GM21786 (cell line): ENCODE results near the gene UNC119.

Experiments
- ATAC-seq: cut with Tn5 transposase; IDR thresholded peaks from one replicate; pipeline ENCODE4 v1.9.1; 2021; ENCODE audit not compliant: unreplicated experiment

The UNC119 gene

DNA sequence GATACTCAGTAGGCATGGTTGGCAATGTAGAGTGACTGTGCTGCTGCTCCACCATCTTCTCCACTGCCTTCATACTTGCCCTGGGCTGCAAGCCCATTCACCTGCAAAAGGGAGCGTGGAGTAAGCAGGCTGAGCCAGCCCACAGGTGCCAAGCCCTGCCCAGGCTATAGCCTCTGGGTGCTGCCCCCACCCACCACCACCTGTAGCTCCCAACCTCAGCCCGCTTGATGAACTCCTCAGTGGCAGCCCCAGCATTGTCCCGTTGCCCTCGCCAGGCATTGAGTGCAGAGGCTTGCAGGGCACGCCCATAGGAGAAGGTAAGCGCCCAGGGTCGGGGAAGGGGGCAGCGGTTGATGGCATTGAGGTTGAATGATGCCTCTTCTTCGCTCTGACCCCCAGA lies 21.1 kb upstream of the UNC119 start:
- ATAC-seq: no peak

DNA sequence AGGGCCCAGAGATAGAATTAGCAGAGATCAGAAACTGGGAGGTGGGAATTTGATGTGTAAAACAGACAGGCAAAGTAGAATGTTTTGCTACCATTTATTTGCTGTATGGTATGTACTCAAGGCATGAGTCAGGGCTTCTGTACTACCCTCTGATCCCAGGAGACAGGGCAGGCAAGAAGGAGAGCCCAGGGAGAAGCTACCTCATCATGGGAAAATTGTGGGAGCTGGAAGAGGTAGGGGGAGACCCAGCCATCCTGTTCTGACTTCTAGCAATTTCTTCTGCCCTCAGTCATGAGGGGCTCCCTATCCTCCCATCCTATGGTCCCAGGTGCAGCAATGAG lies 20.6 kb upstream of the UNC119 start:
- ATAC-seq: no peak

DNA sequence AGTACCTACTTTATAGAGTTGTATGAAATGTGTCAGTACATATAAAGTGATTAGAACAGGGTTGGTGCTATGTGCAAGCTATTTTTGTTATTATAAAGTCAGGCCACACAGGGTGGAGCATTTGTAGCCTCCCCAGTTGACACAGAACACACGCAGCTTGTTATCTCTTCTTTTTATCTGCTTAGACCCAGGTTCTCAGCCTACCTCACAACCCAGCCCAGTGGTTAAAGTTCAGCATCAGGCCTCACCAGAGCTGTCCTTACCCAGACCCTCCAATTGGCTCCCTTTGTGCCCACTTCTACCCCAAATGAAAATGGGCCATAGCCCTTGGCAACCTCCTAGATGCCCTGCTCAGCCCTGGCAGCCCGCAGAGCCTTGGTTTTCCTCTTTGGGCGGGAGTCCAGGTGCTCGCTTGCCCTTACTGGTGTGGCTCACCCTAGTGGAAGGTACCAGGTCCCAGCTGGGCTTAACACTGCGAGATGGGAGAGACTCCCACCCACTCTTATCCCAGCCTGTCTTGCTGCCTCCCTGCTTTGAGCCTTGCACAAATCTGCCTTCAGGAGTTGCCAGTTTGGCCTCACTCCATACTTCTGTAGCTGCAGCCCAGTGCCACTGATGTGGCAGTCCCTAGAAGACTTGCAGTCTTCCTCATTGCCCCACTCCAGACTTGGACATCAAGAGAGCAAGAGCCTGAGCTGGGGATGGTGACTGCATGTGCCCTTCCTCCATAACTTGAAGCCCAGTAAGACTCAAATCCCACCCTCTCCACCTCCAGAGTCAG lies 20.0 kb upstream of the UNC119 start:
- ATAC-seq: no peak

DNA sequence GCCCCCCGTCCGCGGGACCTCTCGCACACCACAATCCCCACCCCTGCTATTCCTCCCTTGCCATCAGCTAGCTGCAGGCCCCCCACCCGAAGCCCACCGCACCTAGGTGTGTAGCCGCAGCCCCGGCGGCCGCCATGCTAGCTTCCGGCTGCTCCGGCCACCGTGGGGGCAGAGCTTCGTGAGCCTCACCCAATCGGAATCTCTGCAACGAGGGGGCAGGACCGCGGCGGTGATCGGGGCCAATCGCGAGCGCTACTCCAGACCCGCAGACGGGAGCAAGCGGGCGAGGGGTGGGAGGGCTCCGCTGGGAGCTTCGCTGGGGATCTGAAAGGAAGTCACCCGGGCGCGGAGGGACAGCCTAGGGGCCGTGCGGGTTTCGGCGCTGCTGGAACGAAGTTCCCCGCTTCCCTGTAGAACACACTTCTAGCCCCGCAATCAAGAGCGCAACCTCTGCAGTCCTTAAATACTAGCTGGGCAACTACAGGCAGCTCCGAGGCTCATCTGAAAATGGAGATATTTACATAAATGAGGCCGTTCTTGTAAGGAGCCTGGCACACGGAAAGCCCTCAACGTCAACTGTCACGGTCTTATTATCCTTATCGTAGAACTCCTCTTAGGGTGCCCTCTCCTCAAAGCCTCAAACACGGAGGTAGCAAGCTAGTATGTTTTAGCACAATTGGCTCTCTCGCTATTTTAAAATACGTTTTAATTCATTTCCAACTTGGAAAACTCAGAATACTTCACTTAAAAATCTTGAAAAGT lies 19.1 kb upstream of the UNC119 start, which contains the start of gene PIGS:
PIGS (minus strand) TSS at position 164 of the 762 bp plus-strand sequence; CDS start at position 136, 28 bp downstream.
- ATAC-seq: peak; percentile 84

DNA sequence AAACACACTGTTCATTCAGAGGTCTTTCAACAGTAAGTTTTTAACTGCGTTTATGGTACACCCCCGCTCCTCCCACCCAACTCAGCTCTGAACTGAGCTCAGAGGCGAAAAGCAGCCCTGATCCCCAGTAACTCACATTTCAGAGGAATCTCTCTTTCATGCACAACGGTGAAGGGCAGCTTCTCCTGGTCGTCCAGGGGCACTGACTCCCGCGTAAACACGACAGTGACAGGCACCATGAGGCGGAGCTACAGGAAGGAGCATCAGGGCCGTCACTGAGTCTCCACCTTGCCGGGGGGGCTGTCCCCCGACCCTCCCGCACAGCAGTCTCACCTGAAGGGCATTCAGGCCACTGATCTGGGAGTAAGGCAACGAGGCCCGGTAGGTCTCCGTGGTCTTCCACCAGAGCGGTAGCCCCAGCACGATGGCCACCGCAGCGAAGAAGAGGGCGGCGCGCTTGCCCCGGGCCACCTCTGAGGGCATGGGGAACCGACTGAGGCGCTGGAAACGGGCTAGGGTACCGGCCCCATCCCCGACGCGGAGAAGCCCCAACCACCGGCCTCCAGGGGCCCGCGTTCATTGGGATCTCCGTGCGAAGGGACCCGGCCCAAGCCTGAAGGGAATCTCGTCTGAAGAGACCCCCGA lies 18.4 kb upstream of the UNC119 start:
- ATAC-seq: peak; percentile 5

DNA sequence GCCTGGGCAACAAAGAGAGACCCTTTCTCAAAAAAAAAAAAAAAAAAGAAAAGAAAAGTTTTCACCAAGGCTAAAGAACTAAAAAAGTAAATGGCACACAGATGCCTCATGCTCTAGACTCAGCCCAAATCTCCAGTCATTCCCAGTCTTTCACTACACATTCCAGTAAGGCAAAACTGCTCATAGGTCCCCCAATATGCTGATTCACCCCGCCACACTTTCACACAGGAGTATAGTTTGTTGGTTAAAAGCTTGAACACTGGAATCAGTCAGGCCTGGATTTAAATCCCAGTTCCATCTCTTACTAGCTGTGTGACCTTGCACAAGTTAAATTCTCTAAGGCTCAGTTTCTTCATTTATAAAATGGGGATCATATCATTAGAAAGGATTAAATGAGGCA lies 17.0 kb upstream of the UNC119 start:
- no peak for ATAC-seq

DNA sequence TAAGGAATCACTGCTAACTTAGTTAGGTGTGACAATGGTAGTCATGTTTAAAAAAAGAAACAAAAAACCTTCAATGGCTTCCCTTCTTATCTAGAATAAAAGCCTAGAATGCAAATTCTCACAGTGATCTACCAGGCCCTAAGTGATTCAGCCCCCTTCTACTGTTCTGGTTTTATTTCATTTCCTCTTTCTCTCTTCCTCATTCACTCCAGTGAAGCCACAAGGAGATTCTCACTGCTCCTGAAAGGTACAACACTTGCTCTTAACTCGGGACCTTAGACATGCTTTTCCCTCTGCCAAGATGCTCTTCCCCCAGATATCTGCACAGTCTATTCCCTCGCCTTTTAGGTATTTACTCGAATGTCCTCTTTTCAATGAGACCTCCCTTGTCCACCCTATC lies 15.2 kb upstream of the UNC119 start:
- no peak for ATAC-seq

DNA sequence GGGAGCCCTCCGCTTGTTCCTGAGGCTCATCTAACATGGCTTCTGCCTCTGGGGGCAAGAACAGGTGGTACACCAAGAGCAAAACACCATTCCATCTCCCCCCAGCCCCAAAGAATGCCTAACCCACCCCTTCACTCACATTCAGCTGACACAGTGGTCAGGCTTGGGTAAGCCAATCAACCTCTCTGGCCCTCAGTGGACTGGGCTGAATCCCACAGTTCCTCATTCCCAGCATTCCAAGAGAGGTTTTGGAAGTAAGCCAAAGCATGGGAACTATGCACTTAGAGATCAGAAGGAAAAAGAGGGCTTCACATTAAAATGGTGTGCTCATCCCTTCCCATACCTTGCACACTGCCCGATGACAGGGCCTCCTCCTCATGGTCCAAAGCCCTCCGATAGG lies 11.1 kb upstream of the UNC119 start:
- no peak for ATAC-seq

DNA sequence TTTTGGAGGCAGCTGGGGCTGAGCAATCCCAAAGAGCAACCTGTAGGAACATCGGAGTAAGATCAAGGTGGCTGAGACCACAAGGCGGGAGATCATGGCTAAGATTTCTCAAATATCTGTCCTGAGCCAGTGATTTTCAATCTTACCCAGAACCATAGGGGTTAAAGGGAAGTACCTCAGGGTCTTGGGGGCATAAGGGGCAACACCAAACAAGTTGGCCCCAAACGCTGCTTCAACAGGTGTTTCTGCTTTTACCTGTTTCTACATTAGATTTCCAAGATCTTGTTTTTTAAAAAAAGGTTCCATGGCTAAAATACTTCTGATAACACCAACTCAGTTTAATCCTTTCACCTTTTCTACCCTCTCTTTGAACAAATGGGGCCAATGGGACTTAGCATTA lies 2.6 kb upstream of the UNC119 start:
- ATAC-seq: no peak

DNA sequence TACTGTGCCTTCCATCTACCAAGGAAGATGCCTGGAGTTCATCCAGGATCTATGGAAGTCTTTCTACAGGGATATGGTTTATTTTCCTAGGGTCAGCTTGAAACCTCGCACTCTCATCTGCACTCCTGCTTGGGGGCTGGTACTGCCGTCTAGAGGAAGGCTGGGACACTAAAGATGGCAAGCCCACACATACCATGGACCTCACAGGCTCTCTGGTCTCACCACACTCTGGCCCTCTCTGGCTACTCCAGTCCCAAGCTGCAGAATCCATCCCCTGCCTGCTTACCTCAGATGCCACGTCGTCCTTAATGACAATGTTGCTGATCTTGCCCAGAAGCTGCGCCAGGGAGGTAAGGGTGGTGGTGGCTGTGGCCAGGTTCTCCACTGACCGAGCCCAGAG lies 2.1 kb upstream of the UNC119 start:
- no peak for ATAC-seq

DNA sequence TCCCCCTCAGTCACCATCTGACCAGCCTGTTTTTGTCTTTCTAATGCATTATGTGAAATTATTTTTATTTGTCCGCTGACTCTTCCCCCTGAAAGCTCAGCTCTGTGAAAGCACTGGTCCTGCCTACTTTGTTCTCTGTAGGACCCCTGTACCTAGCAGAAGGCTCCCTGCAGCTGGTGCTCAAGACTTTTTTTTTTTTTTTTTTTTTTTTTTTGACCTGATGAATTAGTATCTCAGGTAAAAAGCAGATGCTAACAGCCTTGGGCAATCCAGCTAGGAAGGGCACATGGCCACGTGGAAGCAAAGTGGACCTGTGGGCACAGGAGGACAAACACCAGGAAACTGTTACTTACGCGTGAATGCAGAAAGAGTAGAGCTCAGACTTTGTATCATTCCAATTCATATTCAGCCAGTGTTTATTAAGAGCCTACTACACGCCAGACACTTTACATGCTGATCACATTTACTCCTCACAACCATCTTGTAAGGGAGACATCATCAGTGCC lies 629 bp upstream of the UNC119 start:
- ATAC-seq: no peak

DNA sequence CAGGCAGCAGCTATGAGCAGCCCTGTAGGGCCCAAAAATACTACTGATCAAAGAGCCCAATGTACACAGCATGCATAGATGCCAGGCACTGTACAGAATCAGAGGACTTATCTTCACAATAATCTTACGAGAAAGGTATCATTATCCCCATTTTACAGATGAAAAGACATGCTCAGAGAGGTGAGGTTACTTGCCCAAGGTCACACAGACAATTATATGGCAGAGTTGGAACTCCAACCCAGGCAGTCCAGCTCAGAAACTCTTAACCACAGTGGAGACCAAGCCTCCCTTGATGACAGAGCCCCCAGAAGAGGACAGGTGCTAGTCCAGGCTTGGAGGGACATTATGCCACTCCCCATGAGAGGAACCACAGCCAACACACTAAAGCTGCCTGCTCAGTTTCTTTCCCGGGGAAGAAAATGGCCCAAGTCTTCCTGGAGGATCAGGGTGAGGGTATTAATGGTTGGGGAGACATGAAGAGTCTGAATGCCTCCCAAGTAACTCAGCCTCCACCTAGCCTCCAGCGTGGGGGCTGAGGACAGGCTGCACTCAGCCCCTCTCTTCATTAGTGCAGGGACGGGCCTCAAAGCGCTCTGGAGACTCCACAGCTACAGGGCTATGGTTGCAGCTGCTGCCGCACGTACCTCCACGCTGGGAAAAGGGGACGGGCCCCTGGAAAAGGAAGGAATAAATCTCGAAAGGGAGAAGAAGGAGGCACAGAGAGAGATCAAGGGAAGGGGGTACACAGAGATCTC lies 826 bp downstream of the UNC119 start:
- ATAC-seq: no peak

DNA sequence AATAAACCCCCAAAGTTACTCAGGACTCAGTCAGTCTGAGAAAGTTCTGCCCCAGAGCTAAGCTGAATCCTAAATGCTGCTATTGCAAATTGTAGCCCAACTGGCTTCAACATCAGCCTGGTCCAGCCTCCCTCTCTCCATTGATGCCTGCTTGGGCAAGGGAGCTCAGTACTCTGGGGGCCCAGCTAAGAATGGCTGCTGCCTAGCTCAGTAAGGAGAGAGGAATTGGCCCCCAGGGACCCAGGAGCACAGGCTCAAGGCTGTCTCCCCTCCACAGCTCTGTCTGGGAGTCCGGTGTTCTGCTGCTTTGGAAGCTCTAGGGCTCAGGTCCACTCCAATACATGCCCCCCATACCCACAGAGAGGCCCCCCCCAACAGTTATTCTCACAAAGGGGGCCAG lies 1.6 kb downstream of the UNC119 start:
- ATAC-seq: no peak

DNA sequence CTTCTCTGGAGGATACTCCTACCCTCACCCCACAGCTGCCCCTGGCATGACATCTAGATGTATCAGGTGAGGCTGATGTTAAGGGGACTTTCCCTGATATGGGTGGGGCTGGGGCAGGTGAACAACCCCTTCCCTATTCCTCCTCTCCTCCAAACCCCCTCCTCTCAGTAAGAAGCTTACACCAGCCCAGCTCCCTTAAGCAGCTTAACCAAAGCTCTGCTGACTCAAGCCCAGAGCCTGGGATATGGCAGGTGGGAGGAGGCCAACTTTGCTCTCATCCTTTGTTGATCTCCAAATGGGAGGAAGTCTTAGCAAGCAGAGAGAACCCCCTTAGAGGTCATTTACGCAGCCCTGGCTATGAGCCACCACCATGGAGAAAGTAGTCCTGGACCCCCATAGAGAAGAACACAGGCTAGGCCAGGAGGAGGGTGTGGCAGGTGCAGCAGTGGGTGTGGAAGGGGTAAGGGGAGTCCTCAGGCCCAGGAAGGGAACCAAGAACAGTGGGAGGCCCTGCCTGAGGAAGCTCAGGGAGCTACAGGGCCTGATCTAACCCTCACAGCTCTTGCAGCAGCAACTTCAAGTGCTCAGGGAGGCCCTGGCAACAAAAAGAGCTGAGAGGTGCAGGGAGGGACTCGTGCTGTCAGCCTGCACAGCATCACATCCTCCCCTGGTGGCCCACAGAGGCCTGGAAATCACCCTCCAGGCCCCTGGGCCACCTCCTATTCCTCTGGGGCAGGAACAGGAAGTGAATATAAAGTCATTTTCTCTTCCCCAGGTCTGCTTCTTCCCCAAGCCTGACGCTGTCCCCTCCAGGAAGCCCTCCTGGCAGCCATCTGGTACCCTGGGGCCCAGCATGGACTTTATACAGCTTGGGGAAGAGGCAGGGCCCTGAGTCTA lies 2.9 kb downstream of the UNC119 start:
- ATAC-seq: peak; percentile 46

DNA sequence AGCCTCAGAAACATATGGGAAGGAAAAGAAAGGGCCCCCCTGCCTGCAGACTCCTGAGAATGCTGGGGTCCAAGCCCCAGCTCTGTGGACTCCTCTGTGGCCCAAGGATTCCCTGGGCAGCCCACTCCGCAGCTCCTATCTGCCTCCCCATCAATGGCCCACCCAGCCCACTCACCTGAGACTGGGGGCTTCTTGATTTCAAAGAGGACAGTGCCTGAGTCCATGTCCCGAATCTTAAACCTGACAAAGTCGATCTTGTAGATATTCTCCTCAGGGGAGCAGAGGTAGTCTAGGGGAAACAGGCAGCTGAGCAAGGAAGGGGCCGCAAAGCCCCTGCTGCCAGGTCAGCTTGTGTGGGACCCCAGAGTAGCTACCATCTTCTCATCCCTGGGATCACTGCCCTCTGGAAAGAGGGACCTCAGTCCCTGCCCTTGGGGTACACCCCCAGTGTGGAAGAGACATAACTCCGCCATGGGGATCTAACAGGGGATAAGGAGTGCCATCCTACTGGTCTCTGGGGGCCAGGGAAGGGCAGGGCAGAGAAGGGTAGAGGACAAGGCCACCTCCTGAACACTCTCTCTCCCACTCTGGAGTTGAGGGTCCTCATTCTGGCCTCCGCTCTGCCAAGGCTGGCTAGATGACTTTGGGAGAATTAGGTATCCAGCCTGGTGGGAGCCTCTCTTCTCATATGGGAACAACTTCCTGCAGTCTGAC lies 3.9 kb downstream of the UNC119 start:
- no peak for ATAC-seq

DNA sequence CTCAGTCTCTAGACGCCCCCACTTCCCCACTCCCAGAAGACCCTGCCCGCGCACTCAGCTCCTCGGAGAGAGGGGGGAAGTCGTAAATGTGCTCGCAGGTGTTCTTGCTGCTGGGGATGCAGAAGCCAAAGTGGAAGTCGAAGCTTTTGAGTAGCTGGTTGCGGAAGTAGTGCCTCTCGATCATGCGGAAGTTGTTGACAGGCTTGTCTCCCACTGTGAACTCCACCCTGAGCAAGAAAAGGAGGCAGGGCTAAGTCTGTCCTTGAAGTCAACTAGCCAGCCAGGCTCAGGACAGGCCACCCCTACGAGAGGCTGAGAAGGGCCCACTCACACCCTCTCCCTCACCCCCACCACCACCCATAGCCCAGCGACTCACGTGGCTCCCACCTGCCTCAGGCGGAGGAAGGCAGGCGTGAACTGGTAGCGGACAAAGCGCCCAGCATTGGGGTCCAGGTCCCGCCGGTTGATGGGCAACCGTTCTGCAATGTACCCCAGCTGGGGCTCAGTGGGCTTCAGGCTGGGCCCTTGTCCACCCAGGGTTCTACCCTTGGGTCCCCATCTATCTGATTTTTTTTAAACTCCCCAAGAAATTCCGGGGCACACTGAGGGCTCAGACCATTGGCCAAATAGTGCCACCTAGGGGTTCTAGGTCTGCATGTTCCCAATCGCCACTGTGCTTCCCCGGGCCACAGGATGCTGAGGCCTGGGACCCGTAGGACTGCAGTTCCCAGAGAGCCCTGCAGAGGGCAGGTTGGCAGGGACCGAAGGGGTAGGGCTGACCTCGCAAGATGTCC lies 4.6 kb downstream of the UNC119 start:
- ATAC-seq: no peak

DNA sequence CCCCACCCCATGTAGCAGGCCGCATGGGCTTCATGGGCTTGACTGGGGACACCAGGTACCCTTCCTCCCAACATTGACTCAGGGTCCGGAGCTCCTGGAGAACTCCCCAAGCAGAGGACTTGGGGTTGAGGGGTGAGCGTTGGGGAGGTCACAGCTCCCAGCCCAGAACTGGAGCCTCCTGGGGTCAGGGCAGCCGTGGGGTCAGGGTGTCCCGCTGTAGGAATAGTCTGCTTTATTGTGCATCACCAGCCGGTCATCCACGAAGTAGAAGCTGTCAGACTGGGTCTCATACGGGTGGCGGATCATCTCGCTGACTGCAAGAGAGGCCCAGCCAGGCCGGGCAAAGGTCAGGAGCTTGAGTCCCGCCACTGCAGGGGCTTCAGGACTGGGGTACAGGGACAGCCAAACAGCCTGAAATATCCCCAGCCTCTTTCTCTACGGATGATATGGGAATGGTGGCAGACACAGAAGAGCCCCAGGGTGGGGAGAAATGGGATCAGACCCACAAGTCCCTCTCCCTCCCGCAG lies 5.3 kb downstream of the UNC119 start:
- no peak for ATAC-seq

DNA sequence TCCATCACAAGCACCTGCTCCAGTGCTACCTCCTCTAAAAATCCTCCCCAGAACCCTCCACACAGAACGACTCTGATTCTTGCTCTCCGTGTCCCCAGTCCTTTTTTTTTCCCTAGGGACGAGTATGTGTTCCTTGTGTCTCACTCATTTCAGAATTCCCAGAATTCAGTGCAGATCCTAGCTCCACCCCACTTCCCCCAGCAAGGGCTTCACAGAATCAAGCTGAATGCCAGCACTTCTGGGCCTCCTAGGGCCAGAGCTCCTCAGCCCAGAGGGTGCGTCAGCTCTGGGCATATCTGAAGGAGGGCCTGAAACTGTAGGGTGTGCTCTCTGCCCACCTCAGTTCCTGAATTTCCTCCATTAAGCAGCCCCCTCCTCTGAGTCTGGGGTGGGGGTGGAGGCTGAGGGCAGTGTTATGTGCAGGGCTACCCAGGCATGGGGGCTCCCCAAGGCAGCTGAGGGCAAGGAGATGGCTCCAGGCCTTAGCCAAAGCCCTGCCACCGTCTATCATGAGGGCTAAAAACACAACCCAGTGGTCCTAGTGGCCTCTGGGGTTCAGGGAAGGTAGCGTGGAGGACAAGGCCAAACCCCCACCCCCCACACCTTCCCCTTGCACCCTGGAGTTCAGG lies 6.5 kb downstream of the UNC119 start:
- no peak for ATAC-seq
